Liver (tissue), 9 donors: Measurements from ENCODE around the gene TUBA4B. TPM values are rescaled to one million over a fixed set of nuclear protein-coding genes. Genes with fewer than 3 reads are reported as not detected.

Source experiments
- DNase-seq: peaks from one replicate; pipeline ENCODE4 v3.0.0-alpha.2; 2017; ENCODE audit warnings: low spot score
- H3K27ac ChIP-seq, 2 donors: one replicate each; pipeline ENCODE4 v1.7.0; 2013; ENCODE audit warnings: inconsistent platforms in 2 of 2, low read length in 2 of 2, control low read depth in 1 of 2, low read depth in 1 of 2, mild to moderate bottlenecking in 1 of 2
- H3K27me3 ChIP-seq, 4 donors: one replicate each; pipeline versions ENCODE4 v1.6.1 to v1.7.0; 2013; ENCODE audit warnings: low read length in 3 of 4, inconsistent platforms in 1 of 4, mild to moderate bottlenecking in 1 of 4, moderate library complexity in 1 of 4; ENCODE audit not compliant: control insufficient read depth in 4 of 4, insufficient read depth in 4 of 4
- H3K36me3 ChIP-seq, 4 donors: one replicate each; pipeline versions ENCODE4 v1.6.1 to v1.7.0; 2013; ENCODE audit warnings: low read length in 3 of 4, mild to moderate bottlenecking in 3 of 4, low read depth in 1 of 4, moderate library complexity in 1 of 4; ENCODE audit not compliant: control insufficient read depth in 4 of 4, insufficient read depth in 3 of 4
- H3K4me1 ChIP-seq, 4 donors: one replicate each; pipeline versions ENCODE4 v1.6.1 to v1.7.0; 2013; ENCODE audit warnings: low read length in 3 of 4, mild to moderate bottlenecking in 3 of 4, moderate library complexity in 1 of 4; ENCODE audit not compliant: control insufficient read depth in 4 of 4, insufficient read depth in 4 of 4
- H3K4me3 ChIP-seq, 3 donors: one replicate each; pipeline versions ENCODE4 v1.6.1 to v1.7.0; 2013; ENCODE audit warnings: low read length in 3 of 3, control low read depth in 1 of 3, low read depth in 1 of 3, mild to moderate bottlenecking in 1 of 3
- H3K9ac ChIP-seq, 2 donors: one replicate each; pipeline ENCODE4 v1.7.0; 2013; ENCODE audit warnings: low read length in 2 of 2, mild to moderate bottlenecking in 2 of 2, moderate library complexity in 2 of 2, control low read depth in 1 of 2, low read depth in 1 of 2
- H3K9me3 ChIP-seq, 4 donors: one replicate each; pipeline versions ENCODE4 v1.6.1 to v1.7.0; 2013; ENCODE audit warnings: low read length in 3 of 4; ENCODE audit not compliant: control insufficient read depth in 4 of 4
- CTCF ChIP-seq: fragments of 150-350 bp; IDR thresholded peaks from 2 replicates; pipeline ENCODE4 v1.5.1; 2017; ENCODE audit warnings: improper control_type of control experiment, low read depth, low read length; ENCODE audit not compliant: missing input control
- EGR1 ChIP-seq, 2 donors: IDR thresholded peaks; 2 replicates each; pipeline ENCODE4 v1.6.1; 2016 to 2018; ENCODE audit warnings: antibody characterized with exemption in 2 of 2, low read depth in 2 of 2
- FOXA1 ChIP-seq: IDR thresholded peaks from 2 replicates; pipeline ENCODE4 v1.6.1; 2016; ENCODE audit warnings: antibody characterized with exemption
- FOXA2 ChIP-seq: IDR thresholded peaks from 2 replicates; pipeline ENCODE4 v1.6.1; 2016; ENCODE audit warnings: antibody characterized with exemption
- GABPA ChIP-seq, 2 donors: IDR thresholded peaks in 1 of 2; conservative IDR thresholded peaks in 1 of 2; 2 replicates each; pipeline ENCODE4 v1.6.1; 2016; ENCODE audit warnings: antibody characterized with exemption in 2 of 2, mild to moderate bottlenecking in 1 of 2, moderate library complexity in 1 of 2
- HNF4A ChIP-seq, 2 donors: conservative IDR thresholded peaks; 2 replicates each; pipeline ENCODE4 v1.6.1; 2016; ENCODE audit warnings: antibody characterized with exemption in 2 of 2, mild to moderate bottlenecking in 2 of 2
- HNF4G ChIP-seq: IDR thresholded peaks from 2 replicates; pipeline ENCODE4 v1.6.1; 2016; ENCODE audit warnings: antibody characterized with exemption
- JUND ChIP-seq, 2 donors: IDR thresholded peaks; 2 replicates each; pipeline ENCODE4 v1.6.1; 2016; ENCODE audit warnings: antibody characterized with exemption in 2 of 2
- MAX ChIP-seq: IDR thresholded peaks from 2 replicates; pipeline ENCODE4 v1.6.1; 2016; ENCODE audit warnings: antibody characterized with exemption
- NR2F2 ChIP-seq: IDR thresholded peaks from 2 replicates; pipeline ENCODE4 v1.6.1; 2016; ENCODE audit warnings: antibody characterized with exemption
- RAD21 ChIP-seq, 2 donors: IDR thresholded peaks; 2 replicates each; pipeline ENCODE4 v1.6.1; 2016; ENCODE audit warnings: antibody characterized with exemption in 2 of 2, mild to moderate bottlenecking in 2 of 2
- REST ChIP-seq: IDR thresholded peaks from 2 replicates; pipeline ENCODE4 v1.6.1; 2016; ENCODE audit warnings: antibody characterized with exemption, mild to moderate bottlenecking
- RXRA ChIP-seq, 2 donors: IDR thresholded peaks; 2 replicates each; pipeline ENCODE4 v1.6.1; 2017 to 2018; ENCODE audit warnings: antibody characterized with exemption in 2 of 2, mild to moderate bottlenecking in 1 of 2
- SP1 ChIP-seq: IDR thresholded peaks from 2 replicates; pipeline ENCODE4 v1.6.1; 2018; ENCODE audit warnings: antibody characterized with exemption, mild to moderate bottlenecking
- TAF1 ChIP-seq: conservative IDR thresholded peaks from 2 replicates; pipeline ENCODE4 v1.6.1; 2016; ENCODE audit warnings: antibody characterized with exemption, mild to moderate bottlenecking
- YY1 ChIP-seq: IDR thresholded peaks from 2 replicates; pipeline ENCODE4 v1.6.1; 2016; ENCODE audit warnings: antibody characterized with exemption, mild to moderate bottlenecking
- WGBS: extraction: QIAGEN DNeasy Blood & Tissue Kit; methylation state at CpG from one replicate; pipeline ENCODE4 v1.1.7; 2013; 5-methylcytosine and 5-hydroxymethylcytosine counted together
- polyA plus RNA-seq, 2 donors: library from polyadenylated mRNA; stranded (reverse) in 1 of 2; unstranded in 1 of 2; fragments of 200-250 nt in 1 of 2; fragments of >200 nt in 1 of 2; fragmentation: Nextera tagmentation in 1 of 2; extraction: Ambion mirVana in 1 of 2; gene quantifications; one replicate each; pipeline versions ENCODE4 v1.2.1 to v1.2.3, GENCODE V29; 2013 to 2015
- total RNA-seq, 2 donors: library from RNA; depleted of rRNA; stranded (reverse); fragments of >200 nt; gene quantifications; one replicate each; pipeline ENCODE4 v1.2.3, GENCODE V29; 2014
- donor health status: healthy.
- donor health status: healthy.
- donor health status: healthy.
- donor health status: healthy.
- donor health status: healthy.

The TUBA4B gene
- total and polyA plus RNA-seq, 4 donors: 0.08 to 0.20 (median 0.19) TPM; not detected in 1

GRCh38 chr2:219294356-219295351 is 41.6 kb downstream of the TUBA4B start:
- WGBS: 11% methylated on average over 67 of the region's 67 CpGs
- DNase-seq: peak; percentile 94
- Histone ChIP-seq H3K4me1 (peaks cover 0 to 8% (median 5%) of the 10 kb centered on the region in 4 donors), H3K36me3 (no peaks in the 10 kb centered on the region), H3K9ac (peak overlapping the region in 1 of 2 donors; percentile 50), H3K9me3 (no peaks in the 10 kb centered on the region), H3K4me3 (peak overlapping the region; percentile 28 to 66 (median 57)), H3K27ac (peak overlapping the region in 1 of 2 donors; percentile 39), H3K27me3 (no peaks in the 10 kb centered on the region)
- TF ChIP-seq NR2F2 (no peak), JUND (IDR thresholded peaks at IDR 0.05) (no peak), EGR1 (IDR thresholded peaks at IDR 0.05; ENCODE audit: low read depth in 2 of 2) (peak; percentile 46 to 54), CTCF (peak; percentile 98), GABPA (IDR thresholded peaks at IDR 0.05 in 1 of 2, conservative IDR thresholded peaks at IDR 0.05 in 1 of 2) (no peak), RXRA (IDR thresholded peaks at IDR 0.05) (no peak), REST (peak; percentile 41), TAF1 (no peak), FOXA1 (no peak), RAD21 (IDR thresholded peaks at IDR 0.05) (peak; percentile 72 to 82), FOXA2 (no peak), SP1 (peak; percentile 21)

GRCh38 chr2:219296142-219296541 is 43.1 kb downstream of the TUBA4B start:
- peaks cover 0 to 8% (median 5%) of the 10 kb centered on the region in 4 donors for H3K4me1 ChIP-seq

More at GRCh38 chr2:219296142-219296541, 43.1 kb downstream of the TUBA4B start:
- peak; percentile 34 for DNase-seq
- Histone ChIP-seq H3K36me3 (no peaks in the 10 kb centered on the region), H3K9me3 (no peaks in the 10 kb centered on the region), H3K4me3 (no peak overlapping the region), H3K27me3 (no peaks in the 10 kb centered on the region), H3K9ac (no peak overlapping the region), H3K27ac (no peak overlapping the region)
- WGBS: 87% methylated on average over 14 of the region's 14 CpGs
- TF ChIP-seq REST (no peak), HNF4G (no peak), RAD21 (IDR thresholded peaks at IDR 0.05) (no peak), HNF4A (conservative IDR thresholded peaks at IDR 0.05) (no peak), JUND (IDR thresholded peaks at IDR 0.05) (no peak), MAX (no peak), CTCF (no peak), RXRA (IDR thresholded peaks at IDR 0.05) (no peak), NR2F2 (no peak), YY1 (no peak)
